Measurements from ENCODE around the gene BEST4. TPM values are rescaled to one million over a fixed set of nuclear protein-coding genes. Genes with fewer than 3 reads are reported as not detected.
A peak's percentile ranks its signal among the peaks of the same experiment; 100 is the strongest.
"Not testable (repeated sequence)": the region's sequence is repeated elsewhere in the genome, so short reads cannot be mapped to it uniquely, and the experiment has no call there.

BEST4 gene
- total RNA-seq, 1 experiment from 2014 or later = 0.15 TPM

GRCh38 chr1:44775930-44776729 lies 11.8 kb downstream of the BEST4 start:
- TSS peak; percentile 82 for BruUV-seq (replicated peaks)

GRCh38 chr1:44775078-44775929 lies 12.7 kb downstream of the BEST4 start, which contains the start of gene RPS8:
Gene RPS8 (plus strand): TSS chr1:44775540. CDS start chr1:44775597, 57 bp downstream.
- DNase-seq (ENCODE audit: low read depth, low spot score) (peak; percentile 83), ATAC-seq (peak; percentile 93)
- Histone ChIP-seq H3K36me3 (ENCODE audit: control insufficient read depth, insufficient read depth, low read length) (peaks cover 17% of the 10 kb centered on the region; the same call in 1 of the 2 replicates), H3K27me3 (ENCODE audit: control insufficient read depth, insufficient read depth, low read length) (no peaks in the 10 kb centered on the region), H3K4me1 (ENCODE audit: control insufficient read depth, insufficient read depth, low read length) (peaks cover 10% of the 10 kb centered on the region), H3K4me3 (ENCODE audit: low read depth in 2 of 2, low read length in 2 of 2) (peak within 1 kb of the TSS; percentile 84 to 91), H3K27ac (ENCODE audit: low read length) (peak within 1 kb of the TSS; percentile 92), H3K9me3 (ENCODE audit: control insufficient read depth, insufficient read depth, low read depth, low read length) (no peaks in the 10 kb centered on the region)
- in situ Hi-C loops (cut with HindIII; ENCODE audit: low pct_unique_long_range_greater_than_20kb, low sequenced_read_pairs) (no loop called here), intact Hi-C loops (cut with micrococcal nuclease; ENCODE audit: unreplicated experiment) (no loop called here)
- ChIA-PET POLR2A (interaction anchor here (0.6 to 1.6 kb wide), 7 partner anchors 9 to 54 kb away, joined by 3 to 16 read pairs (median 4); no protein-coding TSS in a partner anchor), CTCF (no interaction called here)
- peak; percentile 82; the same call in 1 of the 2 replicates for TF ChIP-seq SIN3A (IDR thresholded peaks at IDR 0.05; ENCODE audit: borderline replicate concordance, insufficient read depth, low read depth, low read length)
- peak; percentile 99 for TF ChIP-seq POLR2AphosphoS5 (IDR thresholded peaks at IDR 0.05; ENCODE audit: low read depth, low read length)
- TF ChIP-seq CTCF (IDR thresholded peaks at IDR 0.05) = no peak
- TF ChIP-seq REST (IDR thresholded peaks at IDR 0.05; ENCODE audit: insufficient read depth in 1 of 2, low read depth in 2 of 2, low read length in 1 of 2) = peak in 1 of 2 experiments; percentile 10; a peak in 1 of 4 replicates
- TSS peak; percentile 99 for BruUV-seq (replicated peaks)

More at GRCh38 chr1:44775930-44776729, 11.8 kb downstream of the BEST4 start:
- intact Hi-C loops (cut with micrococcal nuclease; ENCODE audit: unreplicated experiment) (no loop called here), in situ Hi-C loops (cut with HindIII; ENCODE audit: low pct_unique_long_range_greater_than_20kb, low sequenced_read_pairs) (no loop called here)
- Histone ChIP-seq H3K4me3 (ENCODE audit: low read depth in 2 of 2, low read length in 2 of 2) (peak overlapping the region; percentile 84 to 91), H3K36me3 (ENCODE audit: control insufficient read depth, insufficient read depth, low read length) (peaks cover 17% of the 10 kb centered on the region; the same call in 1 of the 2 replicates), H3K27ac (ENCODE audit: low read length) (peak overlapping the region; percentile 92), H3K4me1 (ENCODE audit: control insufficient read depth, insufficient read depth, low read length) (peaks cover 10% of the 10 kb centered on the region), H3K27me3 (ENCODE audit: control insufficient read depth, insufficient read depth, low read length) (no peaks in the 10 kb centered on the region), H3K9me3 (ENCODE audit: control insufficient read depth, insufficient read depth, low read depth, low read length) (no peaks in the 10 kb centered on the region)
- no peak for DNase-seq (ENCODE audit: low read depth, low spot score)
- no peak for ATAC-seq
- CTCF ChIA-PET = no interaction called here
- POLR2A ChIA-PET = interaction anchor here (0.6 to 1.6 kb wide), 6 partner anchors 16 to 54 kb away, joined by 3 to 12 read pairs (median 4); no protein-coding TSS in a partner anchor
- TF ChIP-seq REST (IDR thresholded peaks at IDR 0.05; ENCODE audit: insufficient read depth in 1 of 2, low read depth in 2 of 2, low read length in 1 of 2) (peak in 1 of 2 experiments; percentile 5; a peak in 1 of 4 replicates), POLR2AphosphoS5 (IDR thresholded peaks at IDR 0.05; ENCODE audit: low read depth, low read length) (no peak)

- intact Hi-C loops (cut with micrococcal nuclease; ENCODE audit: unreplicated experiment); H3K9me3 ChIP-seq (ENCODE audit: control insufficient read depth, insufficient read depth, low read depth, low read length); CTCF ChIA-PET; ATAC-seq; DNase-seq (ENCODE audit: low read depth, low spot score); in situ Hi-C loops (cut with HindIII; ENCODE audit: low pct_unique_long_range_greater_than_20kb, low sequenced_read_pairs); H3K27ac ChIP-seq (ENCODE audit: low read length); H3K36me3 ChIP-seq (ENCODE audit: control insufficient read depth, insufficient read depth, low read length); H3K27me3 ChIP-seq (ENCODE audit: control insufficient read depth, insufficient read depth, low read length); H3K4me1 ChIP-seq (ENCODE audit: control insufficient read depth, insufficient read depth, low read length); H3K4me3 ChIP-seq (ENCODE audit: low read depth in 2 of 2, low read length in 2 of 2); BruUV-seq (replicated peaks): not testable (repeated sequence)
- POLR2A ChIA-PET = interaction anchor here (1.4 kb wide), 1 partner anchor 45 kb away, joined by 4 read pairs; no protein-coding TSS in a partner anchor
Observed at GRCh38 chr1:44766421-44766820, 21.5 kb downstream of the BEST4 start.
